Spleen (tissue), 11 donors: ENCODE measurements around the gene RB1. TPM values are rescaled to one million over a fixed set of nuclear protein-coding genes. Genes with fewer than 3 reads are reported as not detected.
"Not testable (repeated sequence)": the region's sequence is repeated elsewhere in the genome, so short reads cannot be mapped to it uniquely, and the experiment has no call there.

ENCODE experiments used
- DNase-seq: peaks from one replicate; pipeline ENCODE4 v3.0.0-alpha.2; 2020
- H3K27ac ChIP-seq, 8 donors: fragments of 200-600 bp; sonication (generic) in 7 of 8; 1 replicate in 4 of 8; 2 replicates in 4 of 8; pipeline versions ENCODE4 v1.5.0 to v1.8.0; 2016 to 2021; ENCODE audit warnings: inconsistent platforms in 4 of 8, mild to moderate bottlenecking in 4 of 8, moderate library complexity in 1 of 8
- H3K27me3 ChIP-seq, 7 donors: fragments of 200-600 bp; sonication (generic) in 6 of 7; replicated peaks in 1 of 7; 1 replicate in 4 of 7; 2 replicates in 3 of 7; pipeline versions ENCODE4 v1.5.0 to v1.8.0; 2016 to 2021; ENCODE audit warnings: inconsistent platforms in 3 of 7, mild to moderate bottlenecking in 1 of 7
- H3K36me3 ChIP-seq, 6 donors: fragments of 200-600 bp; sonication (generic) in 5 of 6; 1 replicate in 4 of 6; 2 replicates in 2 of 6; pipeline versions ENCODE4 v1.5.0 to v1.8.0; 2016 to 2021; ENCODE audit warnings: inconsistent platforms in 2 of 6
- H3K4me1 ChIP-seq, 6 donors: fragments of 200-600 bp; sonication (generic) in 5 of 6; 1 replicate in 3 of 6; 2 replicates in 3 of 6; pipeline versions ENCODE4 v1.5.0 to v1.8.0; 2016 to 2021; ENCODE audit warnings: inconsistent platforms in 3 of 6
- H3K4me3 ChIP-seq, 8 donors: fragments of 200-600 bp; sonication (generic) in 7 of 8; 1 replicate in 4 of 8; 2 replicates in 4 of 8; pipeline versions ENCODE4 v1.5.0 to v1.8.0; 2016 to 2021; ENCODE audit warnings: inconsistent platforms in 4 of 8, mild to moderate bottlenecking in 4 of 8, moderate library complexity in 2 of 8
- H3K9me3 ChIP-seq, 8 donors: fragments of 200-600 bp; sonication (generic) in 7 of 8; 1 replicate in 4 of 8; 2 replicates in 4 of 8; pipeline versions ENCODE4 v1.5.0 to v1.8.0; 2016 to 2021; ENCODE audit warnings: inconsistent platforms in 4 of 8
- CTCF ChIP-seq, 11 experiments: fragments of 200-600 bp in 7 of 11; fragments of 450-650 bp in 4 of 11; sonication (generic) in 4 of 11; IDR thresholded peaks in 8 of 11; conservative IDR thresholded peaks in 3 of 11; 1 replicate in 7 of 11; 2 replicates in 4 of 11; pipeline versions ENCODE4 v1.4.0 to v1.8.0; 2016 to 2021; ENCODE audit warnings: antibody characterized with exemption in 11 of 11, inconsistent platforms in 4 of 11, mild to moderate bottlenecking in 1 of 11
- POLR2A ChIP-seq, 3 donors: fragments of 450-650 bp; IDR thresholded peaks; one replicate each; pipeline ENCODE4 v1.5.1; 2017; ENCODE audit warnings: antibody characterized with exemption in 3 of 3, mild to moderate bottlenecking in 1 of 3
- POLR2AphosphoS5 ChIP-seq, 3 donors: sonication (generic); formaldehyde crosslinking; IDR thresholded peaks; one replicate each; pipeline ENCODE4 v1.5.1; 2017; ENCODE audit warnings: antibody characterized with exemption in 3 of 3
- WGBS, 5 donors: extraction: QIAGEN DNeasy Blood & Tissue Kit in 3 of 5; methylation state at CpG; one replicate each; pipeline versions ENCODE4 v1.1.5 to v1.1.7; 2013 to 2018; 5-methylcytosine and 5-hydroxymethylcytosine counted together
- intact Hi-C: fragments of 100-400 bp; cut with DNase I; formaldehyde crosslinking; loops from one replicate; pipeline ENCODE4 v1.15.0; 2023; ENCODE audit warnings: low total_unique reads
- polyA plus RNA-seq, 3 donors: library from polyadenylated mRNA; stranded (reverse); fragments of 200-250 nt; gene quantifications; one replicate each; pipeline ENCODE4 v1.2.1, GENCODE V29; 2013
- total RNA-seq, 7 donors: library from RNA; depleted of rRNA in 3 of 7; stranded (reverse); fragments of >200 nt in 3 of 7; fragmentation: NEBNext Ultra II Directional in 4 of 7; extraction: Animal tissue kit (Norgen Biotek cat#: 25700) in 4 of 7; gene quantifications; one replicate each; pipeline versions ENCODE4 v1.1.0 to v1.2.1, GENCODE V29; 2016 to 2021
- donor health status: healthy with polysubstance abuse.
- donor health status: DM: no; HTN: no; CAD: no; lungs with moderate emphysema.
- donor health status: DM: no; HTN: no; CAD: no.
- donor health status: Bipolar disorder and iron deficiency.
- donor health status: healthy.
- donor health status: DM: no; HTN: no; CAD: no.
- donor health status: DM: yes; HTN: yes; CAD: no.

Gene RB1
- total and polyA plus RNA-seq, 10 donors: 21.3 to 88.0 (median 60.2) TPM

- 78 to 89% (median 82%) methylated on average over 2 of the region's 2 CpGs for WGBS, 5 donors
- H3K36me3 ChIP-seq: peaks cover 0 to 36% (median 14%) of the 10 kb centered on the region in 6 donors
- intact Hi-C loops: no loop called here
These were observed 146.1 kb downstream of the RB1 start for GRCh38 chr13:48449656-48450055.

GRCh38 chr13:48451196-48451595, 147.6 kb downstream of the RB1 start:
- peaks cover 0 to 34% (median 20%) of the 10 kb centered on the region in 6 donors for H3K4me1 ChIP-seq
- H3K4me3 ChIP-seq, intact Hi-C loops, H3K27ac ChIP-seq, H3K27me3 ChIP-seq, DNase-seq: not testable (repeated sequence)
- H3K9me3 ChIP-seq: peaks cover 0 to 25% (median 18%) of the 10 kb centered on the region in 8 donors
- peaks cover 0 to 46% (median 17%) of the 10 kb centered on the region in 6 donors for H3K36me3 ChIP-seq

More at GRCh38 chr13:48449656-48450055, 146.1 kb downstream of the RB1 start:
- Histone ChIP-seq H3K4me1 (peaks cover 0 to 37% (median 21%) of the 10 kb centered on the region in 6 donors), H3K27ac (peak overlapping the region in 6 of 8 donors; percentile 24 to 76 (median 68)), H3K9me3 (peaks cover 0 to 25% (median 18%) of the 10 kb centered on the region in 8 donors), H3K4me3 (no peak overlapping the region), H3K27me3 (no peaks in the 10 kb centered on the region)
- no peak for TF ChIP-seq POLR2AphosphoS5 (IDR thresholded peaks at IDR 0.05)
- TF ChIP-seq POLR2A (IDR thresholded peaks at IDR 0.05): no peak
- TF ChIP-seq CTCF (IDR thresholded peaks at IDR 0.05 in 8 of 11, conservative IDR thresholded peaks at IDR 0.05 in 3 of 11): no peak
- DNase-seq: no peak

DNA sequence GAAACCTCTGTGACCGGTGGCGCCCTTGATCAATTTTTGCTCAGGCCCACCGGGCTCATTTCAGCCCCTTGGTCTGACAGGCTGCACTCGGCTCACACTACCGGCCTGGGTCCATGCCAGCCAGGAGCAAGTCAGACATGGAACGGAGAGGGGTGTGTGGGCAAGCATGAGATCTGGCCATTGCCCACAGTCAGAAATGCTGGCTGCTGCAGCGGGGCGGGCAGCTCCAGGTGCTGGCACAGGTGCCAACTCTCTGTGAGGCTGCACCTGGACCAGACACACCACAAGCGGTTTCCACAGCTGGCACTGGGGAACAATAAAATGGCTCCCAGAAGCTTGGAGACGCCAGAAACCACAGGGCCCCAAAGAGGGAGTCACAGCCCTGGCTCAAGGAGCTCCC, 153.0 kb downstream of the RB1 start:
- H3K36me3 ChIP-seq: peaks cover 0 to 89% (median 52%) of the 10 kb centered on the region in 6 donors
- intact Hi-C loops: no loop called here
- no peaks in the 10 kb centered on the region for H3K27me3 ChIP-seq
- no peaks in the 10 kb centered on the region for H3K4me1 ChIP-seq
- WGBS, 5 donors: 96 to 99% (median 98%) methylated on average over 7 to 10 of the region's 10 CpGs
- no peak overlapping the region for H3K27ac ChIP-seq
- H3K4me3 ChIP-seq: no peak overlapping the region
- DNase-seq: no peak
- peaks cover 0 to 6% (median 2%) of the 10 kb centered on the region in 8 donors for H3K9me3 ChIP-seq
- TF ChIP-seq POLR2AphosphoS5 (IDR thresholded peaks at IDR 0.05) (peak in 2 of 3 donors; percentile 18 to 39), CTCF (IDR thresholded peaks at IDR 0.05 in 8 of 11, conservative IDR thresholded peaks at IDR 0.05 in 3 of 11) (no peak), POLR2A (IDR thresholded peaks at IDR 0.05) (no peak)

- no peaks in the 10 kb centered on the region for H3K27me3 ChIP-seq
- no peak overlapping the region for H3K4me3 ChIP-seq
- DNase-seq: peak; percentile 67
- no peaks in the 10 kb centered on the region for H3K4me1 ChIP-seq
- H3K9me3 ChIP-seq: no peaks in the 10 kb centered on the region
- H3K27ac ChIP-seq: no peak overlapping the region
- intact Hi-C loops: no loop called here
- peak in 1 of 3 donors; percentile 65 for TF ChIP-seq POLR2AphosphoS5 (IDR thresholded peaks at IDR 0.05)
- no peak for TF ChIP-seq POLR2A (IDR thresholded peaks at IDR 0.05)
- H3K36me3 ChIP-seq: peaks cover 0 to 100% (median 61%) of the 10 kb centered on the region in 6 donors
- 90 to 97% (median 96%) methylated on average over 8 to 28 of the region's 28 CpGs for WGBS, 5 donors
These were observed 154.2 kb downstream of the RB1 start for GRCh38 chr13:48457578-48458242.

- no peak overlapping the region for H3K4me3 ChIP-seq
- intact Hi-C loops: no loop called here
- TF ChIP-seq CTCF (IDR thresholded peaks at IDR 0.05 in 8 of 11, conservative IDR thresholded peaks at IDR 0.05 in 3 of 11): no peak
- TF ChIP-seq POLR2A (IDR thresholded peaks at IDR 0.05): no peak
- TF ChIP-seq POLR2AphosphoS5 (IDR thresholded peaks at IDR 0.05): no peak
- WGBS, 5 donors: 95 to 100% (median 98%) methylated on average over 2 of the region's 2 CpGs
- DNase-seq: no peak
- H3K4me1 ChIP-seq: peaks cover 0 to 28% (median 6%) of the 10 kb centered on the region in 6 donors
- H3K27ac ChIP-seq: peak overlapping the region in 4 of 8 donors; percentile 19 to 56 (median 44)
- peaks cover 0 to 78% (median 22%) of the 10 kb centered on the region in 6 donors for H3K36me3 ChIP-seq
- no peaks in the 10 kb centered on the region for H3K9me3 ChIP-seq
- no peaks in the 10 kb centered on the region for H3K27me3 ChIP-seq
These were observed 171.7 kb downstream of the RB1 start for GRCh38 chr13:48475230-48475629.
